GM12865 (cell line): ENCODE data around the gene TAS2R10.

ENCODE experiments used
- DNase-seq: peaks from one replicate; pipeline ENCODE4 v3.0.0; 2010; ENCODE audit warnings: low read depth
- H3K4me3 ChIP-seq: 2 replicates; pipeline ENCODE4 v1.5.1; 2011; ENCODE audit warnings: mild to moderate bottlenecking, low read depth, low read length, control low read depth
- TF ChIP-seq, protein P1 (sequence below): IDR thresholded peaks from 2 replicates; pipeline ENCODE4 v1.5.1; 2011; ENCODE audit warnings: low read length, control low read depth, low read depth, inconsistent platforms; ENCODE audit not compliant: insufficient read depth; ENCODE audit errors: missing control alignments

Gene TAS2R10

DNA sequence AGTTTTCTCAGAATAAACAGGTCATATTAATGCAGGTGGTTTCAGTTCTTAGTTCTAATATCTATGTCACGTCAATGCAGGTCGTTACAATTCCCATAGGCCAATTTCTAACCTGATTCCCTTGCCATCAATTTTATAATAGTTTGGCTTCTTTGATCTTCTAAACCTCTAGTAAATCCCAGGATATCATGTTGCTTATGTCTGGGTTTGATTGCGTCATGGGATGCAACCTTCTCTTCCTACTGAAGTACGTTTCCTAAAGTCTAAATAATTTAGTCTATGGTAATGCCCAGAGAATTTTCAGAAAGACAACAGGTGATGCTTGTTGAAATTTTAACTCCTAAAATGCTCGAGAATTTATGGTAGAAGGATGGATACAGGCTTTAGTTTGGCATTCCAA lies 42.9 kb downstream of the TAS2R10 start:
- DNase-seq: no peak
- H3K4me3 ChIP-seq: no peak overlapping the region
- TF ChIP-seq, protein P1, sequence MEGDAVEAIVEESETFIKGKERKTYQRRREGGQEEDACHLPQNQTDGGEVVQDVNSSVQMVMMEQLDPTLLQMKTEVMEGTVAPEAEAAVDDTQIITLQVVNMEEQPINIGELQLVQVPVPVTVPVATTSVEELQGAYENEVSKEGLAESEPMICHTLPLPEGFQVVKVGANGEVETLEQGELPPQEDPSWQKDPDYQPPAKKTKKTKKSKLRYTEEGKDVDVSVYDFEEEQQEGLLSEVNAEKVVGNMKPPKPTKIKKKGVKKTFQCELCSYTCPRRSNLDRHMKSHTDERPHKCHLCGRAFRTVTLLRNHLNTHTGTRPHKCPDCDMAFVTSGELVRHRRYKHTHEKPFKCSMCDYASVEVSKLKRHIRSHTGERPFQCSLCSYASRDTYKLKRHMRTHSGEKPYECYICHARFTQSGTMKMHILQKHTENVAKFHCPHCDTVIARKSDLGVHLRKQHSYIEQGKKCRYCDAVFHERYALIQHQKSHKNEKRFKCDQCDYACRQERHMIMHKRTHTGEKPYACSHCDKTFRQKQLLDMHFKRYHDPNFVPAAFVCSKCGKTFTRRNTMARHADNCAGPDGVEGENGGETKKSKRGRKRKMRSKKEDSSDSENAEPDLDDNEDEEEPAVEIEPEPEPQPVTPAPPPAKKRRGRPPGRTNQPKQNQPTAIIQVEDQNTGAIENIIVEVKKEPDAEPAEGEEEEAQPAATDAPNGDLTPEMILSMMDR: no peak

DNA sequence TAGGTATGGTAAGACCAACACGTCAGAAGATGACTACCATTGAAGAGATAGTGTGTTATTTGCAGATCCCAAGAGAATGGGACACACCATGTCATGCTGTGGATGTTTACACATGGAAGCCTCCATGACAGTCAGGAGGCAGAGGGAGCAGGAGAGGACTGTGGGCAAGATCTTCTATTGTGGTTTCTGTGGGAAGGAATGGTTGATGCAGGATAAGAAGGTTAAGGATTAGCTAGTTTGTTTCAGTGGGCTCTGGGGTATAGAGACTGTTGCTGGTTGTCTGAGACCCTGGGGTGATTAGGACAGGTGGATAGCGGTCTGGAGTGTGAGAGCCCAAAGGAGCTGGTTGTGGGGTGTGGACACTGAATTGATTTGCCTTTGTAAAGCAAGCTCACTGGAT lies 47.1 kb downstream of the TAS2R10 start:
- TF ChIP-seq, protein P1: no peak
- DNase-seq: no peak
- no peak overlapping the region for H3K4me3 ChIP-seq
